ENCODE data around the gene LRRC70.

LRRC70 gene

DNA sequence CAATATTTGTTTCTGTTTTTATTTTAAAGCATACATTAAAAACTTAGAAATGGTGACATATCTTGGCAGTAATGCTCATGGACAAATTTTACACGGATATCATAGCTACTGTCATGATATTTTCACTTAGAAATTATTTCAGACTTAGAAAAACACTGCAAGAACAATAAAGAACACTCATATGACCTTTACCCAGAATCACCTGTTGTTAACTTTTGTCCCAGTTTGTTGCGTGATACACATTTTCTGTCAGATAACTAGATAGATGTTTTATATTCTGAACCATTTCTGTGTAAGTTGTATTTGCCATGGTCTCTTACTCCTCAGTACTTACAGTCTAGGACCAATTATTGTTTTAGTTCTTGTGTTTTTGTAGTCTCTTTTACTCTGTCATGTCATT lies 3.6 kb upstream of the LRRC70 start:
- DNase-seq (ENCODE audit: low read depth) = no peak

DNA sequence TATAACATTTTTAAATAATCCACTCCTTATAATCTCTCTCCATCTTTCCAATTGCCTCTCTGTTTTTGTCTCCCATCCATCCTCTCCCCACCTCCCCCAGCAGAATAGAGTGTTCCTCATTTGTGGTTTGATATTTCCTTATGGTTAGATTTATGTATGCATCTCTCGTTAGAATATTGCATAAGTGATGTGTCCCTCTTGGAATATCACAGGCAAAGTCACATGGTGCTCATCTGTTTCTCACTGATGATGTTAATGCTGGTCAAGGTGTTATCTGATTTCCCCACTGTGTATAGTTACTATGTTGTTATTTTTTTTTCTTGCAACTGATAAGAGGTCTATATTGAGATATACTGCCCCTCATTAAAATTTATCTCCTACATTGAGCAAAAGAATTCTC lies 3.1 kb upstream of the LRRC70 start:
- DNase-seq (ENCODE audit: low read depth) = no peak

DNA sequence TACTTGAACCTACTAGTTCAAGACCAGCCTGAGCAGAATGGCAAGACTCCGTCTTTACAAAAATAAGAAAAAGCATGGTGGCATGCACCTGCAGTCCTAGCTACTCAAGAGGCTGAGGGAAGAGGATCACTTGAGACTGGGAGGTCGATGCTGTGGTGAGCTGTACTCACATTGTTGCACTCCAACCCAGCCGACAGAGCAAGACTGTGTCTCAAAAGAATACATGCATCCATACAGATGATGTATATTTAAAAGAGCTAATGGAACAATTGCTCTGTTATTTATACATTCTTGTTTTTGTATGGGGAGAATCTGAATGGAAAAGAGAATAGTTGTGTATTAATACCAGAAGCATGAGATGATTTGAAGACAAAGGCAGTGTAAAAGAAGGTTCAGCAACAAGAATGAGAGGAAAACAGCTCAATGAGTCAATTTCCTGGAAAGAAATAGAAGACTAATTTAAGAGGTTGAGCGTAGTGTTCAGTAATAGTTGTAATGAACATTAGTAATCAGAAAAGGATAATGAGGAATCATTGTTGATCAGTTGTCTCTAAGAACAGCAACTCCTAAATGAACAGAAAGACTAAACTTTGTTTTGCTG lies 1.9 kb upstream of the LRRC70 start:
- DNase-seq (ENCODE audit: low read depth) = no peak

DNA sequence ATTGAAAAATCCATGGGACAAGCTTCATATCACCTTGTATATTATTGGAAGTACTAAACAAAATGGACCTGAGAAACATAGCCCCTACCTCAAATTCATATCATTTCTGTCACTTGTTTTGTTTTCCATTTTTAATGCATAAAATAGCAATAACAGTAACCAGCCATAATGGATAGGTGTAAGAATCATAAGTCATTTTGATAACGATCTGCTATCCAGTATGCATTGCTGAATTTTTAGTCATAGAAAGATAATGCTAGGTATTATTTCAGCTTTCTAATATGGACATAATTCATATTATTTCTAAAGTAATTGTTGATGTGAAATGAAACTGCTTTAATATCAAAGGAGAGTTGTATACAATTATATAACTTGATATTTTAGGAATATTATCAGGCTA lies 1.1 kb upstream of the LRRC70 start:
- DNase-seq (ENCODE audit: low read depth) = no peak

DNA sequence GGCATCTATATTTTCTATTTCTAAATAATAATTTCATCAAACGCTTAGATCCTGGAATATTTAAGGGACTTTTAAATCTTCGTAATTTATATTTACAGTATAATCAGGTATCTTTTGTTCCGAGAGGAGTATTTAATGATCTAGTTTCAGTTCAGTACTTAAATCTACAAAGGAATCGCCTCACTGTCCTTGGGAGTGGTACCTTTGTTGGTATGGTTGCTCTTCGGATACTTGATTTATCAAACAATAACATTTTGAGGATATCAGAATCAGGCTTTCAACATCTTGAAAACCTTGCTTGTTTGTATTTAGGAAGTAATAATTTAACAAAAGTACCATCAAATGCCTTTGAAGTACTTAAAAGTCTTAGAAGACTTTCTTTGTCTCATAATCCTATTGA lies 1.1 kb downstream of the LRRC70 start:
- DNase-seq (ENCODE audit: low read depth) = no peak

DNA sequence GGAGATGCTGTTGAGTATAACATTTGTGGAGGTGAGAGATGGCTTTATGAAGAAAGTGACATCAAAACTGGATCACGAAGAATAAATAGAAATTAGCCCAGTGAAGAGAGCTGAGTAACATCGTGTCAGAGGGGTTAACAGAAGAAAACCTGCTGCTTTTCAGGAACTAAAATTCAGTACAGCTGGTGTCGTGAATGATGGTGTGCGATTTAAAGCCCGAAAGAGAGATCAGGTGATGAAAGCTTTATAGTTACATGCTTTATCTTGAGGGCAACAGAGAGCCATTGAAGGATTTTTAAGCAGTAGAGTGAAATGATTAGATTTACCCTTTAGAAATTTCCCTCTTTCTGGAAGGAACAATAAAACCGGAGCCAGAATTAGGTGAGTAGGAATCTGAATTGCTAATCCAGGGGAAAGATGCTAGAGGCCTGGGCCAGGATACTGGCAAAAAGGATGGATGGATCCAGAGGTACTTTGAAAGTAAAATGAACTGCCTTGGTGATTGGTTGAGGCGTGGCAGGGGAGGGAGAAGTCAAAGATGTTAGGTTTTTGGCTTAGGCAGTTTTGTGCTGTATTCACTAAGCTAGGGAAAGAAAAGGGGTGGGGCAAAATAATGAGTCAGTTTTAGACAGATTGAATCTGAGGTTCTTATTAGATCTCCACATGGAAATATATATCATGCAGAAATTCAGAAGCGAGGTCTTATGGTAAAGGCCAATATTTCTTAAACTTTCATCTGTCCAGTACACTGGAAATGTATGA lies 3.4 kb downstream of the LRRC70 start:
- no peak for DNase-seq (ENCODE audit: low read depth)

DNA sequence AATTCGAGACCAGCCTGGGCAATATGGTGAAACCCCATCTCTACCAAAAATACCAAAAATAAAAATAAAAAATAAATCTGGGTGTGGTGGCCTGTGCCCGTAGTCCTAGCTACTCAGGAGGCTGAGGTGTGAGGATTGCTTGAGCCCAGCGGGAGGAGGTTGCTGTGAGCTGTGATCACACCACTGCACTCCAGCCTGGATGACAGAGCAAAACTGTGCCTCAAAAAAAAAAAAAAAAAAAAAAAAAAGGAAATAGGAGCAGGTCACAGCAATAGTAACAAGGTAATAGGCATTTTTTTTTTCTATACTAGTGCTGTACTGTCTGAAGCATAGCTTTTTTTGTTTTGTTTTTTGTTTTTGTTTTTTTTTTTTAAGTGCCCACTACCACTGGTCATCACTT lies 5.8 kb downstream of the LRRC70 start:
- DNase-seq (ENCODE audit: low read depth) = no peak

DNA sequence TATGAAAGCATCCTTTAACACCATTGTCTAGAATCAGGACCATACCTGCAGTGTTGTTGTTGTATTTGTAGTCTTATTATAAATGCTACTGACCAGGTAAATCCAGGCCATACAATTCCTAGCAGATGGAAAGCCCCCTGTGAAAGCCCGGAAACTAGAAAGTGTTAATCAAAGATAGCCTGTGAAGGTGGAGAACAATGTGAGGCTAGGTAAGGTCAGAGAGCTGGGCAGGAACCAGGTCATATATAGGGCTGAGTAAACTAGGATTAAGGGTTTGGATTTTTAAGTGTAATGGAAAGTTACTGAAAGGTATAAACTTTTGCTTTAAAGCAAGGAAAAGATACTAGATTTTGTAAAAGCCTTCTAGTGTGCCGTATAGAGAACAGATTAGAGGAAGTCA lies 6.7 kb downstream of the LRRC70 start:
- DNase-seq (ENCODE audit: low read depth) = no peak

DNA sequence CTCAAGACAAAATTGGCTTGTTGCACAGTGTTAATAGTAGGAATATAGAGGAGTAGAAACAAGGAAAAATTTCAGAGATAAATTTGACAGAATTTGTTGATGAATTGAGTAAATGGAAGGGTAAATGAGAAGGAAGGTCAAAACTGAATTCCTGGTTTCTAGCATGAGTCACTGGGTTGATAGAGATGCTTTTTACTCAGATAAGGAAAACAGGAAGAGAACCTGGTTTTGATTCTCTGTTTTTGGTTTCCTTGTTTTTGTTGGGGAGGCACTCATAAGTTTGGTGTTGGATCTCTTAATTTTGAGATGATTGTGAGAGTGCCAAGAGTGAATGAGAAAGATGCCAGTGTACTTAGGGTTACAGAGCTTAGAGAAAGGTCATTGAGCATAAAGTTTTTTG lies 7.1 kb downstream of the LRRC70 start:
- no peak for DNase-seq (ENCODE audit: low read depth)

DNA sequence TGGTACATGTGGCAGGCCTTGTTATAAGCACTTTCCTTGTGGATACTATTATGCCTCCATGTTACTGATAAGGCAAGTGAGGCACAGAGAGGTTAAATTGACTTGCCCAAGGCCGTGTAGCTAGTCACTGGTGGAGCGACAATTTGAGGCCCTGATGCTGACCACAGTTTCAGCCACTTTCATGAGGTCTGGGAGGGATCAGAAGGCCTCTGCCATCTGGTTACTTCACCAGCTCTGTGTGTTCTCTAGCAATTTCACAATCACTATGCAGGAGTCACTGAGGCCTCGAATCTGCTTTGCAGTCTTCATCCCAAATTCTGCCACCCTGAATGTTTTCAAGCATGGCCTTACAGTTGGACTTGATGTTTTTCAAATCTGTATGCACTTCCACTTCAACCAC lies 9.1 kb downstream of the LRRC70 start:
- DNase-seq (ENCODE audit: low read depth) = no peak

DNA sequence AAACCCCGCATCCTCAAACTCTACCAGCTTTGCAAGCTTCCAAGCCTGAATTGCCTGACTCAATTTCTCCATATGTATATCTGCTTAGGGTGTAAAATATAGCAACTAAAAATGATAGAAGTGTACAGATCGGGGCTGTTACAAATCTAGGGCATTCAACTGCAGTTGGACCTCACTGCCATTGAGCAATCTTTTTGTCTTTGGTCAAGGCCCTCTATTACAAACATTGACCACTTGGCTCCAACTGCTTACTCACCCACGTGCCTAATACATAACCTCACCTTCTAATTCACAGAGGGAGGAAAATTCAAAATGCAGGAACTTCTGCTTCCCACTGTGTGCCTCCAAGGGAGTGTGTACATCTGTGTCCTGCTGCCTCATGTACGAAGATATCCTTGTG lies 10.0 kb downstream of the LRRC70 start:
- no peak for DNase-seq (ENCODE audit: low read depth)

DNA sequence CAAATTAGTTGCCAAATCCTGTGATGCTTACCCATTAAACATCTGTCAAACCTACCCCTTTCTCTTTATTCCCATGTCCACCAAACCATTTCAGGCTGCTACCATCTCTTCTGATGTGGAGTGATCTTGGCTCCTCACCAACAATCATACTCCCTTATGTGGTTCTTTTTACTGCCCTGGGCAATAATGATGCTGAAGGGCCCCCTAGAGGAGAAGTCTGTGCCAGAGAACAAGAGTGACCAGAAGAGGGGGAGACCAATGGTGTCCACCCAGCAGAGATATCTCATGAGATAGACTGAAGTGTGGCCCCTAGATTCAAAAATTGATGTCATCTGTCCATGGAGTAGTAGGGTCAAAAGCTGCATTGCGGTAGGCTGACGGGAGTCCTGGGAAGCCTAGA lies 10.9 kb downstream of the LRRC70 start:
- DNase-seq (ENCODE audit: low read depth) = no peak

DNA sequence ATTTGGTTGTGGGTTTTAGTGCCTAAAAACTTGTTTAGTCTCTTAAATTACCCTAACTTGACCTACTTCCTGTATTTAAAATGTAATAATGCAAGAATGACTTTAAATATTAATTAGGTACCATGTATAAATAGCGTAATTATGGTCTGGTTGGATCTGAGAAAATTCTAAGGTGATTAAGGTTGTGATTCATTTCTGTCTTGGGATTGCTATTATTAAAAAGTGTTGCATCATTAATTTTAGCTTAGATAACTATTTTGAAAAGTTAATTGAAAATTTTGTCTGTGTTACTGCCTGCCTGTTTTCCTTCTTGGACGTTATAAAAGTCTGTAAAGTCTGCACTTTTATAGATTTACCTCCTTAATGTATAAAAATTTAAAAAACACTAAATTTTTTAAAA lies 11.8 kb downstream of the LRRC70 start:
- DNase-seq (ENCODE audit: low read depth) = no peak

DNA sequence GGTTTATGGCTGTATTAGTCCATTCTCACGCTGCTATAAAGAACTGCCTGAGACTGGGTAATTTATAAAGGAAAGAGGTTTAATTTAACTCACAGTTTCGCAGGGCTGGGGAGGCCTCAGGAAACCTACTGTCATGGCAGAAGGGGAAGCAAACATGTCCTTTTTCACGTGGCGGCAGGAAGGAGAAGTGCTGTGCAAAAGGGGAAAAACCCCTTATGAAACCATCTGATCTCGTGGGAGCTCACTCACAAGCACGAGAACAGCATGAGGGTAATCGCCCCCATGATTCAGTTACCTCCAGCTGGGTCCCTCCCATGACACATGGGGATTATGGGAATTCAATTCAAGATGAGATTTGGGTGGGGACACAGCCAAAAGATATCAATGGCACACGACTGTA lies 13.9 kb downstream of the LRRC70 start:
- no peak for DNase-seq (ENCODE audit: low read depth)

DNA sequence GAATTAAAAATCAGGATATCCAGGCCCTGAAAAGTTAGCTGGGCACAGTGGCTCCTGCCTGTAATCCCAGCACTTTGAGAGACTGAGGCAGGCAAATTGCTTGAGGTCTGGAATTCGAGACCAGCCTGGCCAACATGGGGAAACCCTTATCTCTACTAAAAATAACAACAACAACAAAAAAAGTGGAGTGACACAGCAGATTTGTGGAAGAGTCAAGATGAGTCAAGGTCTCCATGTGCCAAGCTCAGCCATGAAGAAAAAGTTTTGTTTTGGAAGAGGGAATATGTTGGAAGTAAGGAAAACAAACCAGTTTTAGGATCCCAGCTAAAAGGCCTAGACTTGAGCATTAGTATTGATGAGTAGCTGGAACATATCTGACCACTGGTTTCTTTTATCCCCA lies 14.7 kb downstream of the LRRC70 start:
- DNase-seq (ENCODE audit: low read depth) = no peak

DNA sequence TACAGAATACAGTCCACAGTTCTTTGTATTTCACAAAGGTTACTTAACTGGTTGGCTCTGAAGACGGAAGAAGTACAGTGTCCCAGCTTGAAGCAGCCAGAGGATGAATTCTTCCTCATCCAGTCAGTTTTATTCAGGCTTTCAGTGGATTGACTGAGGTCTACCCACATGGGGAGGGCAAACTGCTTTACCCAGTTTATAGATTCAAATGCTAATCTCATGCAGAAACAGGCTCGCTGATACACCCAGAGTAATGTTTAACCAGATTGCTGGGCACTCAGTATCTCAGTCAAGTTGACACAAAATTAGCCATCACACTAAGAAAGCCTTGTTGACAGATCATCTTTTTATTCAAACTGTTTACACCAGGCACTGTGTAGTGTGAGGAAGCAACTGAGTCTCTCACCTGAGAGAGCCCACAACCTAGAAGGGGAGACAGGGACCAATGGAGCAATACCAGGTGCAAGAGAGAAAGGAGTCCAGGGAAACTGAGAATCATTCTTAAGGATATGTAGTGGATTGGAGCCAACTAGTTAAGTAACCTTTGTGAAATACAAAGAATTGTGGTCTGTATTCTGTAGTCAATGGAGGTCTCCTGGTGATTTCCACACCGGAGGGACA lies 15.9 kb downstream of the LRRC70 start:
- no peak for DNase-seq (ENCODE audit: low read depth)

DNA sequence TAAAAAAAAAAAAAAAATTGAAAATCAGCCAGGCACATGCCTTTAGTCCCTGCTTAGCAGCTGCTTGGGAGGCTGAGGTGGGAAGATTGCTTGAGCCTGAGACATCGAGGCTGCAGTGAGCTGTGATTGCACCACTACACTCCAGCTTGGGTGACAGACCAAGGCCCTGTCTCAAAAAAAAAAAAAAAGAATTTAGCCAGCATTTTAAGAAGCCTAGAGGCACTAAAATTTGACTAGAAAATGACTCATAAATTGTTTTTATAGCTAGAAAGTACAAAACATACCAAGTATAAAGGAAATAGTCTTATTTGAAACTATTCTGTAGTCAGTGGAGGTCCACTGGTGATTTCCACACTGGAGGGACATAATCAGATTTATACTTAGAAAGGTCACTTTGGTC lies 17.5 kb downstream of the LRRC70 start:
- no peak for DNase-seq (ENCODE audit: low read depth)

DNA sequence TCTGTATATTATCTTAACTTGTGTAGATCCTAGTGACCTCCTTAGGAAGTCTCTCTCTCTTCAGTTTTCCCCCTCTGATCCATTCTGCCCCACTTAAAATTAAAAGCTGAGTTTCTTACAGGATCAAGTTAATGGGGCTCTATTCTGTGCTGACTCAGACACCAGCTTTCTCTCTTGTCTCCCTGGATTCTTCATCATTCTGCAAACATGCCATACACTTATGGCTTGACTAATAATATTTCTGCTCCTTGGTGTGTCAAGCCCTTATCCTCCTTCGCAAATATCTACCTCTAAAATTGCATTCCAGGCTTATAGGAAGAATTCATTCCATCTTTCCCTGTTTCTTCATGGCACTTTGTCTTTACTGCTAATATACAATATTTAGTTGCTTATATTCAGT lies 18.1 kb downstream of the LRRC70 start:
- DNase-seq (ENCODE audit: low read depth) = no peak

DNA sequence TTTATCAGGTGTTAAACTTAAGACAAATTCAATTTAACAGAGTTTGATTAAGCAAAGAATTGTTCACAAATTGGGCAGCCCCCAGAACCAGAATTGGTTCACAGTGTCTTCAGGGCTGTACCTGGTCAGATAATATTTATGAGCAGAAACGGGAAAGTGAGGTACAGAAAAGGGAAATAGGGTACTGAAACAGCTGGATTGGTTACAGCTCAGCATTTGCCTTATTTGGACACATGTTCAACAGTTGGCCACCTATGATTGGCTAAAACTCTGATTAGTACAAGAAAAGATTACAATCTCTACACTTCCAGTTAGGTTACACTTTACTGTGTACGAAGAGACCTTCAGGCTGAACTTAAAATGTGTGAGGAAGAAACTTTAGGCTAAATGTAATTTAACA lies 18.7 kb downstream of the LRRC70 start:
- no peak for DNase-seq (ENCODE audit: low read depth)

DNA sequence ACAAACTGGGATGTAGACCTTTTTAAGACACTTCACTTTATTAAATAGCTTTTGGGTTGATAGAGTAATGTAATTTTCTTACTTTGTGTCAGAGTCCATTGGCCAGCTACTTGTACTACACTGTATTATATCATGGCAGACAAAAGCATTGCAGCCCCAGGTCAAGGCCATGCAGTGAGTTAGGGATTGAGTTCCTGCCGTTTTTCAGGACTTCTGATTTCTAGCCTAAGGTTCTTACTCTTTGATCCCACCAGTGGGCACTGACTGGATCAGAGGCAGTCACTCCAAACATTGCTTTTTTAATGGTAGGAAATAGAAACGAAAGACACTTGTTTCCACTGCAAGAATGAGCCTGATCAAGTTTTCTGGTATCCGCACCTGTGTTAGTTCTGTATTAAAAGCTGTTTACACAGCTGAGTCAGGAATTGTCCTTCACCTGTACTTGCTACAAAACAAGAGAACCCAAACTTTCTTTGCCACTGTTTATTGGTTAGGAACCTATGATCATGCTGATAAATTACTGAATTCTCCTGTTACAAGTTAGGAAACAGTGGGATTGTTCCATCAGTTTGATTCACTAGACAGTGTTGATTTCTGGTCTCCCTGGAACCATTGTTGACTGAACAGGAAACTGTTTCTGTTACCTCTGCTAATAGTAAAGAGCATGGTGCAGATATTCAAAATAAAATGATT lies 22.1 kb downstream of the LRRC70 start:
- no peak for DNase-seq (ENCODE audit: low read depth)

DNA sequence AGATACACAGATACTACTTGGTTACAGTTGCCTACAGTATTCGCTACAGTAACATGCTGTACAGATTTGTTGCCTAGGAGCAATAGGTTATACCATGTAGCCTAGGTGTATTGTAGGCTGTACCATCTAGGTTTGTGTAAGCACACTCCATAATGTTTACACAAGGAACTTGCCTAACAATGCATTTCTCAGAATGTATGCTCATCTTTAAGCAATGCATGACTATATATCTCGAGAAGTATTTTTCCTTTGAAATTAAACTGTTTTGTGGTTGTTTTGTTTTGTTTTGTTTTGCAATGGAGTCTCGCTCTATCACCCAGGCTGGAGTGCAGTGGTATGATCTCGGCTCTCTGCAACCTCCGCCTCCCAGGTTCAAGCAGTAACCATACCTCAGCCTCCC lies 25.3 kb downstream of the LRRC70 start:
- no peak for DNase-seq (ENCODE audit: low read depth)

DNA sequence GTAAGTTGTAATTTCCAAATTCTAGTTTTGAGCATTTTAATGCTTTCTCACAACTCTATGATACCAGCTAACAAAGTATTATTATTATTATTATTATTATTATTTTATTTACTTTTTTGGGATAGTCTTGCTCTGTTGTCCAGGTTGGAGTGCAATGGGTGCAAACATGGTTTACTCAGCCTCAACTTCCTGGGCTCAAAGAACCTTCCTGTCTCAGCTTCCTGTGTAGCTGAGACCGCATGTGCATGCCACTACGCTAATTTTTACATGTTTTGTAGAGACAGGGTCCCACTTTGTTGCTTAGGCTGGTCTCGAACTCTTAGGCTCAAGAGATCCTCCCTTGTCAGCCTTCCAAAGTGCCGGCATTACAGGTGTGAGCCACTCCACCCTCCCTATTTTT lies 27.0 kb downstream of the LRRC70 start:
- DNase-seq (ENCODE audit: low read depth) = no peak

DNA sequence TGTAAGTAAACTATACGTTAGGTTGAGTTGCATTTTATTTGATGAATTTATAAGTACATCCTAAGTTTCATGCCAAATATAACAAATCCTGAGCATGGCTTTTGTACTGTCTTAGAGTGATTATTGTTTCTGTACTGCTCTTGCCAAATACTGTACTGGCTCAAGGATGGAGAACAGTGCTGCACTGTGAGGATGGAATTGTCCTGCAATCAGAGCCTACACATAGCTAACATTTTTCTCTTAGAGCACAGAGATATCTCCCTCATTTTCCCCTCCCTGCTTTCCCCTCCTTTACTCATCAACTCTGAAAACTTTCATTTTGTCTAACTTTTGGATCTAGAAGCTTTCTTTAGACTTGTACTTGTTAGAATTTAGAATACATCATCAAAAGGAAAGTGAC lies 28.3 kb downstream of the LRRC70 start:
- DNase-seq (ENCODE audit: low read depth) = no peak
